ENCODE measurements around the gene EGFL7. TPM values are rescaled to one million over a fixed set of nuclear protein-coding genes. Genes with fewer than 3 reads are reported as not detected.

EGFL7 gene
- total and polyA plus RNA-seq, 4 donors = 128 to 379 (median 226) TPM

GRCh38 chr9:136658849-136659535 lies 3.7 kb upstream of the EGFL7 start:
- H3K27ac ChIP-seq (ENCODE audit: low read depth in 1 of 2, low read length in 1 of 2) = peak overlapping the region; percentile 71 to 94
- no peaks in the 10 kb centered on the region for H3K27me3 ChIP-seq (ENCODE audit: control insufficient read depth in 3 of 3, insufficient read depth in 3 of 3, low read length in 2 of 3)
- peaks cover 0 to 26% (median 11%) of the 10 kb centered on the region in 5 donors for H3K4me1 ChIP-seq (ENCODE audit: control insufficient read depth in 5 of 5, insufficient read depth in 5 of 5, low read length in 5 of 5)
- WGBS, 2 donors = 10 to 30% methylated on average over 37 of the region's 37 CpGs
- peak overlapping the region; percentile 37 for H3K4me3 ChIP-seq
- no peaks in the 10 kb centered on the region for H3K36me3 ChIP-seq (ENCODE audit: control insufficient read depth in 4 of 4, insufficient read depth in 4 of 4, low read length in 4 of 4)
- H3K9me3 ChIP-seq (ENCODE audit: control insufficient read depth in 4 of 4, insufficient read depth in 3 of 4, low read length in 3 of 4) = peaks cover 0 to 3% (median 0%) of the 10 kb centered on the region in 4 donors
- no peak for ATAC-seq (ENCODE audit: insufficient read depth, low FRiP score)
- H3K9ac ChIP-seq (ENCODE audit: insufficient read depth in 1 of 2, low read length in 2 of 2) = no peak overlapping the region
- DNase-seq = no peak
- no peak for TF ChIP-seq CTCF (IDR thresholded peaks at IDR 0.05; ENCODE audit: control extremely low read depth, extremely low read depth)

GRCh38 chr9:136659861-136660784 lies 2.6 kb upstream of the EGFL7 start:
- Histone ChIP-seq H3K27ac (ENCODE audit: low read depth in 1 of 2, low read length in 1 of 2) (peak overlapping the region; percentile 79 to 94), H3K27me3 (ENCODE audit: control insufficient read depth in 3 of 3, insufficient read depth in 3 of 3, low read length in 2 of 3) (no peaks in the 10 kb centered on the region), H3K4me1 (ENCODE audit: control insufficient read depth in 5 of 5, insufficient read depth in 5 of 5, low read length in 5 of 5) (peaks cover 0 to 28% (median 8%) of the 10 kb centered on the region in 5 donors), H3K9ac (ENCODE audit: insufficient read depth in 1 of 2, low read length in 2 of 2) (no peak overlapping the region), H3K36me3 (ENCODE audit: control insufficient read depth in 4 of 4, insufficient read depth in 4 of 4, low read length in 4 of 4) (peaks cover 0 to under 1% (median 0%) of the 10 kb centered on the region in 4 donors), H3K9me3 (ENCODE audit: control insufficient read depth in 4 of 4, insufficient read depth in 3 of 4, low read length in 3 of 4) (peaks cover 0 to 5% (median 0%) of the 10 kb centered on the region in 4 donors), H3K4me3 (peak overlapping the region; percentile 37)
- no peak for TF ChIP-seq CTCF (IDR thresholded peaks at IDR 0.05; ENCODE audit: control extremely low read depth, extremely low read depth)
- ATAC-seq (ENCODE audit: insufficient read depth, low FRiP score) (no peak), DNase-seq (no peak)
- WGBS, 2 donors = 38 to 52% methylated on average over 20 to 21 of the region's 21 CpGs

- WGBS, 2 donors = 32 to 47% methylated on average over 13 of the region's 13 CpGs
- ATAC-seq (ENCODE audit: insufficient read depth, low FRiP score) (no peak), DNase-seq (no peak)
- H3K4me1 ChIP-seq (ENCODE audit: control insufficient read depth in 5 of 5, insufficient read depth in 5 of 5, low read length in 5 of 5) = peaks cover 0 to 23% (median 3%) of the 10 kb centered on the region in 5 donors
- no peaks in the 10 kb centered on the region for H3K27me3 ChIP-seq (ENCODE audit: control insufficient read depth in 3 of 3, insufficient read depth in 3 of 3, low read length in 2 of 3)
- no peak overlapping the region for H3K9ac ChIP-seq (ENCODE audit: insufficient read depth in 1 of 2, low read length in 2 of 2)
- TF ChIP-seq CTCF (IDR thresholded peaks at IDR 0.05; ENCODE audit: control extremely low read depth, extremely low read depth) = no peak
- peak overlapping the region; percentile 65 to 79 for H3K27ac ChIP-seq (ENCODE audit: low read depth in 1 of 2, low read length in 1 of 2)
- peaks cover 0 to 5% (median 0%) of the 10 kb centered on the region in 4 donors for H3K9me3 ChIP-seq (ENCODE audit: control insufficient read depth in 4 of 4, insufficient read depth in 3 of 4, low read length in 3 of 4)
- no peak overlapping the region for H3K4me3 ChIP-seq
- peaks cover 0 to 2% (median 0%) of the 10 kb centered on the region in 4 donors for H3K36me3 ChIP-seq (ENCODE audit: control insufficient read depth in 4 of 4, insufficient read depth in 4 of 4, low read length in 4 of 4)
These were observed 1.7 kb upstream of the EGFL7 start for GRCh38 chr9:136660971-136661550.
